HEK293 (cell line): ENCODE results near the gene SLC13A3.
A peak's percentile ranks its signal among the peaks of the same experiment; 100 is the strongest.

Experiments
- CTCF ChIA-PET: fragments of 350-600 bp; formaldehyde crosslinking; extraction: SDS; loops from one replicate; lab custom pipeline; 2021; ENCODE audit warnings: antibody characterized with exemption; lab: Yijun Ruan, JAX
- POLR2A ChIA-PET: fragments of 300-600 bp; formaldehyde crosslinking; extraction: SDS; loops from one replicate; lab custom pipeline; 2020; ENCODE audit warnings: antibody characterized with exemption, inconsistent platforms; lab: Yijun Ruan, JAX
- H3K27ac ChIP-seq: fragments of 200-500 bp; sonication (Bioruptor generic); 2 replicates; pipeline ENCODE4 v1.5.1; 2014; ENCODE audit warnings: low read depth, low read length, control low read depth, inconsistent platforms; ENCODE audit errors: extremely low read depth
- H3K36me3 ChIP-seq, 2 experiments: fragments of 200-500 bp in 1 of 2; sonication (Bioruptor generic) in 1 of 2; 1 replicate in 1 of 2; 2 replicates in 1 of 2; pipeline ENCODE4 v1.5.1; 2014 to 2017; ENCODE audit warnings: inconsistent platforms in 2 of 2, low read length in 2 of 2; ENCODE audit not compliant: control insufficient read depth in 2 of 2, insufficient read depth in 1 of 2
- H3K4me1 ChIP-seq: fragments of 200-500 bp; sonication (Bioruptor generic); 2 replicates; pipeline ENCODE4 v1.5.1; 2014; ENCODE audit warnings: mild to moderate bottlenecking, low read length, inconsistent platforms; ENCODE audit not compliant: control insufficient read depth, insufficient read depth
- H3K4me3 ChIP-seq: 2 replicates; pipeline ENCODE4 v1.5.1; 2011; ENCODE audit warnings: low read depth, mild to moderate bottlenecking, control low read depth, low read length, moderate library complexity
- H3K9me3 ChIP-seq: fragments of 200-500 bp; sonication (Bioruptor generic); 2 replicates; pipeline ENCODE4 v1.5.1; 2014; ENCODE audit warnings: low read depth, low read length, inconsistent platforms; ENCODE audit not compliant: control insufficient read depth, insufficient read depth
- GLI2 ChIP-seq: fragments of 450-650 bp; formaldehyde crosslinking; IDR thresholded peaks from 2 replicates; pipeline ENCODE4; 2017; ENCODE audit warnings: missing biosample characterization, missing genetic modification characterization, low read depth, borderline replicate concordance
- GLIS2 ChIP-seq: fragments of 450-650 bp; formaldehyde crosslinking; IDR thresholded peaks from 2 replicates; pipeline ENCODE4 v1.5.1; 2016; ENCODE audit warnings: missing biosample characterization, missing genetic modification characterization
- PRDM1 ChIP-seq: fragments of 450-650 bp; formaldehyde crosslinking; IDR thresholded peaks from 2 replicates; pipeline ENCODE4; 2016; ENCODE audit warnings: missing biosample characterization, missing genetic modification characterization
- PRDM2 ChIP-seq: fragments of 450-650 bp; formaldehyde crosslinking; IDR thresholded peaks from 2 replicates; pipeline ENCODE4 v1.5.1; 2016; ENCODE audit warnings: missing biosample characterization, missing genetic modification characterization, borderline replicate concordance
- SP2 ChIP-seq: fragments of 450-650 bp; formaldehyde crosslinking; IDR thresholded peaks from 2 replicates; pipeline ENCODE4 v1.5.1; 2016; ENCODE audit warnings: missing biosample characterization, missing genetic modification characterization
- ZBTB48 ChIP-seq: fragments of 450-650 bp; formaldehyde crosslinking; IDR thresholded peaks from 2 replicates; pipeline ENCODE4 v1.5.1; 2016; ENCODE audit warnings: missing biosample characterization, missing genetic modification characterization
- ZNF138 ChIP-seq: fragments of 450-650 bp; formaldehyde crosslinking; IDR thresholded peaks from 2 replicates; pipeline ENCODE4 v1.5.1; 2016; ENCODE audit warnings: missing biosample characterization, missing genetic modification characterization, borderline replicate concordance
- ZNF157 ChIP-seq: fragments of 450-650 bp; formaldehyde crosslinking; IDR thresholded peaks from 2 replicates; pipeline ENCODE4 v1.5.1; 2016; ENCODE audit warnings: missing biosample characterization, missing genetic modification characterization
- ZNF169 ChIP-seq: fragments of 450-650 bp; formaldehyde crosslinking; IDR thresholded peaks from 2 replicates; pipeline ENCODE4 v1.5.1; 2016; ENCODE audit warnings: missing biosample characterization, missing genetic modification characterization
- ZNF184 ChIP-seq: fragments of 450-650 bp; IDR thresholded peaks from 2 replicates; pipeline ENCODE4 v1.5.1; 2018; ENCODE audit warnings: missing biosample characterization, mild to moderate bottlenecking, missing genetic modification characterization
- ZNF202 ChIP-seq: fragments of 450-650 bp; formaldehyde crosslinking; IDR thresholded peaks from 2 replicates; pipeline ENCODE4 v1.5.1; 2016; ENCODE audit warnings: missing biosample characterization, missing genetic modification characterization, borderline replicate concordance
- ZNF221 ChIP-seq: fragments of 450-650 bp; formaldehyde crosslinking; IDR thresholded peaks from 2 replicates; pipeline ENCODE4 v1.5.1; 2017; ENCODE audit warnings: missing biosample characterization, missing genetic modification characterization, borderline replicate concordance
- ZNF335 ChIP-seq: fragments of 450-650 bp; formaldehyde crosslinking; conservative IDR thresholded peaks from 2 replicates; pipeline ENCODE4 v1.5.1; 2016; ENCODE audit warnings: missing biosample characterization, missing genetic modification characterization
- ZNF404 ChIP-seq: fragments of 450-650 bp; formaldehyde crosslinking; IDR thresholded peaks from 2 replicates; pipeline ENCODE4 v1.5.1; 2017; ENCODE audit warnings: missing biosample characterization, missing genetic modification characterization
- ZNF423 ChIP-seq: fragments of 450-650 bp; formaldehyde crosslinking; IDR thresholded peaks from 2 replicates; pipeline ENCODE4 v1.5.1; 2016; ENCODE audit warnings: missing biosample characterization, missing genetic modification characterization
- ZNF544 ChIP-seq: fragments of 450-650 bp; formaldehyde crosslinking; IDR thresholded peaks from 2 replicates; pipeline ENCODE4 v1.5.0; 2017; ENCODE audit warnings: missing biosample characterization, missing genetic modification characterization
- ZNF596 ChIP-seq: fragments of 450-650 bp; IDR thresholded peaks from 2 replicates; pipeline ENCODE4 v1.5.0; 2018; ENCODE audit warnings: missing biosample characterization, mild to moderate bottlenecking, missing genetic modification characterization, moderate library complexity
- ZNF629 ChIP-seq: fragments of 450-650 bp; formaldehyde crosslinking; IDR thresholded peaks from 2 replicates; pipeline ENCODE4 v1.5.1; 2017; ENCODE audit warnings: missing biosample characterization, missing genetic modification characterization
- ZNF664 ChIP-seq: fragments of 450-650 bp; formaldehyde crosslinking; IDR thresholded peaks from 2 replicates; pipeline ENCODE4 v1.5.1; 2016; ENCODE audit warnings: missing biosample characterization, missing genetic modification characterization
- ZNF701 ChIP-seq: fragments of 450-650 bp; formaldehyde crosslinking; IDR thresholded peaks from 2 replicates; pipeline ENCODE4 v1.5.1; 2016; ENCODE audit warnings: missing biosample characterization, missing genetic modification characterization
- ZNF830 ChIP-seq: fragments of 450-650 bp; IDR thresholded peaks from 2 replicates; pipeline ENCODE4 v1.5.0; 2018; ENCODE audit warnings: missing biosample characterization, missing genetic modification characterization, low read depth, mild to moderate bottlenecking, moderate library complexity
- ZSCAN30 ChIP-seq: fragments of 450-650 bp; IDR thresholded peaks from 2 replicates; pipeline ENCODE4 v1.5.1; 2018; ENCODE audit warnings: missing biosample characterization, mild to moderate bottlenecking, missing genetic modification characterization, moderate library complexity

Gene SLC13A3

DNA sequence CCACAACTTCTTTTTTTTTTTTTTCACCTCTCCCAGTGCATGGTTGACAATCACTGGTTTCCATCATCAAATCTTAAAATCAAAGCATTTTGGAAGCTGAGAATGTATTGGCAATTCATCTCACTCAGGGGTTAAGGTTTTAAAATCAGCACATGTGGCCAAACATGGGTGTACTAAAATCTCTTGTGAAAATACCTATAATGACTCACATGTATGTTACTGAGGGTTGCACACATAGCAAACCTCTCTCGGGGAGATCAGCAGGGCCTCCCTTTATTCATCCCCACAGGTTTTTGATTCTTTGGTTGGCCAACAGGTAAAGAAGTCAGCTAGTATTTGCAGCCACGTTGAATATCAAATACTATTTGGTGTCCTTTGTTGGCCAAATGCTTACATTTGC is 56.5 kb downstream of the SLC13A3 start:
- ChIA-PET POLR2A (no interaction called here), CTCF (interaction anchor here (0.6 to 1.2 kb wide), 2 partner anchors 15 to 20 kb away, joined by 4 to 5 read pairs; no protein-coding TSS in a partner anchor)
- Histone ChIP-seq H3K9me3 (no peaks in the 10 kb centered on the region), H3K27ac (no peak overlapping the region), H3K36me3 (no peaks in the 10 kb centered on the region), H3K4me3 (no peak overlapping the region), H3K4me1 (no peaks in the 10 kb centered on the region)
- TF ChIP-seq ZNF544 (tag by site-specific recombination) (no peak), GLIS2 (tag by site-specific recombination) (no peak), PRDM1 (tag by site-specific recombination) (no peak), SP2 (tag by site-specific recombination) (no peak), ZNF404 (tag by site-specific recombination) (no peak), ZNF830 (tag by site-specific recombination) (no peak), ZNF701 (tag by site-specific recombination) (no peak), ZSCAN30 (tag by site-specific recombination) (no peak), ZNF664 (tag by site-specific recombination) (no peak), ZNF157 (no peak), ZNF169 (tag by site-specific recombination) (no peak), ZNF202 (no peak), ZNF138 (no peak), ZNF221 (tag by site-specific recombination) (no peak), ZNF335 (tag by site-specific recombination) (no peak), ZNF596 (tag by site-specific recombination) (no peak), ZNF423 (tag by site-specific recombination) (no peak), ZBTB48 (tag by site-specific recombination) (no peak), PRDM2 (tag by site-specific recombination) (no peak), ZNF629 (tag by site-specific recombination) (no peak)

GRCh38 chr20:46592580-46593362 is 58.5 kb downstream of the SLC13A3 start:
- ChIA-PET CTCF (interaction anchor here (0.6 to 0.7 kb wide), 2 partner anchors 533 to 627 kb away, joined by 3 to 4 read pairs; no protein-coding TSS in a partner anchor), POLR2A (no interaction called here)
- no peak overlapping the region for H3K4me3 ChIP-seq
- H3K4me1 ChIP-seq, result no peaks in the 10 kb centered on the region
- TF ChIP-seq ZNF184 (tag by site-specific recombination), result peak; percentile 89
- no peak for TF ChIP-seq GLI2 (tag by site-specific recombination)
- H3K9me3 ChIP-seq, result no peaks in the 10 kb centered on the region
- no peak overlapping the region for H3K27ac ChIP-seq
- no peaks in the 10 kb centered on the region for H3K36me3 ChIP-seq
